ENCODE data around the gene FZD7. TPM values are rescaled to one million over a fixed set of nuclear protein-coding genes. Genes with fewer than 3 reads are reported as not detected.

FZD7 gene
- total RNA-seq, 2 experiments from 2014 or later = 0.58 to 0.62 TPM

GRCh38 chr2:202017940-202018339 is 15.7 kb upstream of the FZD7 start:
- Mint-ChIP-seq H3K4me1 (ENCODE audit: low read depth) (no peaks in the 10 kb centered on the region), H3K4me3 (no peak overlapping the region), H3K36me3 (no peaks in the 10 kb centered on the region), H3K27me3 (peaks cover 3% of the 10 kb centered on the region), H3K9me3 (no peaks in the 10 kb centered on the region), H3K27ac (no peak overlapping the region)
- ChIA-PET POLR2A (no interaction called here), CTCF (interaction anchor here (1.0 to 1.9 kb wide), 2 partner anchors 161 to 163 kb away, joined by 3 to 4 read pairs; no protein-coding TSS in a partner anchor)
- DNase-seq = no peak
- intact Hi-C loops (cut with micrococcal nuclease) = no loop called here

- POLR2A ChIA-PET = no interaction called here
- H3K4me1 Mint-ChIP-seq (ENCODE audit: low read depth) = no peaks in the 10 kb centered on the region
- DNase-seq = no peak
- H3K36me3 Mint-ChIP-seq = no peaks in the 10 kb centered on the region
- CTCF ChIA-PET = no interaction called here
- H3K4me3 Mint-ChIP-seq = no peak overlapping the region
- intact Hi-C loops (cut with micrococcal nuclease) = no loop called here
- no peaks in the 10 kb centered on the region for H3K9me3 Mint-ChIP-seq
- H3K27me3 Mint-ChIP-seq = peaks cover 3% of the 10 kb centered on the region
- H3K27ac Mint-ChIP-seq = no peak overlapping the region
Observed at GRCh38 chr2:202018950-202019349, 14.7 kb upstream of the FZD7 start.

GRCh38 chr2:202019689-202020450 is 13.8 kb upstream of the FZD7 start:
- Mint-ChIP-seq H3K4me3 (no peak overlapping the region), H3K27ac (no peak overlapping the region), H3K4me1 (ENCODE audit: low read depth) (no peaks in the 10 kb centered on the region), H3K27me3 (peaks cover 5% of the 10 kb centered on the region), H3K9me3 (no peaks in the 10 kb centered on the region), H3K36me3 (no peaks in the 10 kb centered on the region)
- DNase-seq = no peak
- CTCF ChIA-PET = no interaction called here
- intact Hi-C loops (cut with micrococcal nuclease) = no loop called here
- POLR2A ChIA-PET = no interaction called here

GRCh38 chr2:202022755-202023154 is 10.9 kb upstream of the FZD7 start:
- H3K4me3 Mint-ChIP-seq = no peak overlapping the region
- POLR2A ChIA-PET = no interaction called here
- no peaks in the 10 kb centered on the region for H3K36me3 Mint-ChIP-seq
- no peak overlapping the region for H3K27ac Mint-ChIP-seq
- H3K9me3 Mint-ChIP-seq = no peaks in the 10 kb centered on the region
- CTCF ChIA-PET = no interaction called here
- intact Hi-C loops (cut with micrococcal nuclease) = no loop called here
- no peak for DNase-seq
- peaks cover 3% of the 10 kb centered on the region for H3K27me3 Mint-ChIP-seq
- no peaks in the 10 kb centered on the region for H3K4me1 Mint-ChIP-seq (ENCODE audit: low read depth)

- H3K36me3 Mint-ChIP-seq = no peaks in the 10 kb centered on the region
- H3K9me3 Mint-ChIP-seq = no peaks in the 10 kb centered on the region
- ChIA-PET POLR2A (no interaction called here), CTCF (no interaction called here)
- peaks cover 3% of the 10 kb centered on the region for H3K27me3 Mint-ChIP-seq
- no peaks in the 10 kb centered on the region for H3K4me1 Mint-ChIP-seq (ENCODE audit: low read depth)
- H3K4me3 Mint-ChIP-seq = no peak overlapping the region
- intact Hi-C loops (cut with micrococcal nuclease) = no loop called here
- H3K27ac Mint-ChIP-seq = no peak overlapping the region
- no peak for DNase-seq
Observed at GRCh38 chr2:202023198-202023903, 10.3 kb upstream of the FZD7 start.

GRCh38 chr2:202023904-202024266 is 9.8 kb upstream of the FZD7 start:
- ChIA-PET CTCF (no interaction called here), POLR2A (no interaction called here)

GRCh38 chr2:202024871-202025270 is 8.8 kb upstream of the FZD7 start:
- ChIA-PET CTCF (no interaction called here), POLR2A (no interaction called here)
- no peaks in the 10 kb centered on the region for H3K9me3 Mint-ChIP-seq
- H3K4me1 Mint-ChIP-seq (ENCODE audit: low read depth) = no peaks in the 10 kb centered on the region
- DNase-seq = no peak
- H3K27ac Mint-ChIP-seq = no peak overlapping the region
- H3K27me3 Mint-ChIP-seq = peaks cover 3% of the 10 kb centered on the region
- no peaks in the 10 kb centered on the region for H3K36me3 Mint-ChIP-seq
- no peak overlapping the region for H3K4me3 Mint-ChIP-seq
- intact Hi-C loops (cut with micrococcal nuclease) = no loop called here

More at GRCh38 chr2:202023904-202024266, 9.8 kb upstream of the FZD7 start:
- no peak overlapping the region for H3K4me3 Mint-ChIP-seq
- no peaks in the 10 kb centered on the region for H3K4me1 Mint-ChIP-seq (ENCODE audit: low read depth)
- no peak overlapping the region for H3K27ac Mint-ChIP-seq
- no peak for DNase-seq
- intact Hi-C loops (cut with micrococcal nuclease) = no loop called here
- peaks cover 3% of the 10 kb centered on the region for H3K27me3 Mint-ChIP-seq
- no peaks in the 10 kb centered on the region for H3K36me3 Mint-ChIP-seq
- no peaks in the 10 kb centered on the region for H3K9me3 Mint-ChIP-seq

- Mint-ChIP-seq H3K4me1 (ENCODE audit: low read depth) (no peaks in the 10 kb centered on the region), H3K4me3 (no peak overlapping the region), H3K27ac (no peak overlapping the region), H3K9me3 (no peaks in the 10 kb centered on the region), H3K27me3 (peaks cover 3% of the 10 kb centered on the region), H3K36me3 (no peaks in the 10 kb centered on the region)
- DNase-seq = no peak
- intact Hi-C loops (cut with micrococcal nuclease) = no loop called here
- CTCF ChIA-PET = no interaction called here
- POLR2A ChIA-PET = no interaction called here
Observed at GRCh38 chr2:202025816-202026215, 7.8 kb upstream of the FZD7 start.

GRCh38 chr2:202026507-202026906 is 7.1 kb upstream of the FZD7 start:
- intact Hi-C loops (cut with micrococcal nuclease) = no loop called here
- Mint-ChIP-seq H3K27me3 (peaks cover 4% of the 10 kb centered on the region), H3K27ac (no peak overlapping the region), H3K4me1 (ENCODE audit: low read depth) (no peaks in the 10 kb centered on the region), H3K9me3 (no peaks in the 10 kb centered on the region), H3K4me3 (no peak overlapping the region), H3K36me3 (no peaks in the 10 kb centered on the region)
- POLR2A ChIA-PET = no interaction called here
- DNase-seq = no peak
- CTCF ChIA-PET = interaction anchor here (0.6 kb wide), 1 partner anchor 552 kb away, joined by 3 read pairs; no protein-coding TSS in a partner anchor

- CTCF ChIA-PET = interaction anchor here (2.1 kb wide), 1 partner anchor 170 kb away, joined by 6 read pairs; no protein-coding TSS in a partner anchor
- H3K36me3 Mint-ChIP-seq = no peaks in the 10 kb centered on the region
- peaks cover 16% of the 10 kb centered on the region for H3K27me3 Mint-ChIP-seq
- no peaks in the 10 kb centered on the region for H3K9me3 Mint-ChIP-seq
- peaks cover 11% of the 10 kb centered on the region for H3K4me1 Mint-ChIP-seq (ENCODE audit: low read depth)
- DNase-seq = no peak
- no peak overlapping the region for H3K4me3 Mint-ChIP-seq
- POLR2A ChIA-PET = no interaction called here
- H3K27ac Mint-ChIP-seq = no peak overlapping the region
- intact Hi-C loops (cut with micrococcal nuclease) = loop anchor here (5.0 kb wide), 1 partner anchor 388 kb away; the partner anchor contains the start of gene TMEM237
Observed at GRCh38 chr2:202030691-202031090, 3.0 kb upstream of the FZD7 start.

- CTCF ChIA-PET = interaction anchor here (1.2 to 2.1 kb wide), 2 partner anchors 11 to 171 kb away, joined by 3 to 6 read pairs; no protein-coding TSS in a partner anchor
- intact Hi-C loops (cut with micrococcal nuclease) = loop anchor here (5.0 kb wide), 1 partner anchor 389 kb away; the partner anchor contains the start of gene TMEM237
- H3K4me3 Mint-ChIP-seq = no peak overlapping the region
- no peak for DNase-seq
- no peaks in the 10 kb centered on the region for H3K36me3 Mint-ChIP-seq
- peaks cover 11% of the 10 kb centered on the region for H3K4me1 Mint-ChIP-seq (ENCODE audit: low read depth)
- H3K9me3 Mint-ChIP-seq = no peaks in the 10 kb centered on the region
- no peak overlapping the region for H3K27ac Mint-ChIP-seq
- H3K27me3 Mint-ChIP-seq = peaks cover 16% of the 10 kb centered on the region
- POLR2A ChIA-PET = interaction anchor here (1.2 kb wide), 1 partner anchor 126 kb away, joined by 3 read pairs; no protein-coding TSS in a partner anchor
Observed at GRCh38 chr2:202031246-202031951, 2.3 kb upstream of the FZD7 start.

- H3K9me3 Mint-ChIP-seq = no peaks in the 10 kb centered on the region
- DNase-seq = peak; percentile 53
- peak overlapping the region; percentile 80 for H3K4me3 Mint-ChIP-seq
- peaks cover 17% of the 10 kb centered on the region for H3K27me3 Mint-ChIP-seq
- CTCF ChIA-PET = no interaction called here
- H3K36me3 Mint-ChIP-seq = no peaks in the 10 kb centered on the region
- POLR2A ChIA-PET = no interaction called here
- intact Hi-C loops (cut with micrococcal nuclease) = loop anchor here (2.0 to 5.0 kb wide), 3 partner anchors 172 to 391 kb away; partner anchors contain the start of genes ALS2 and TMEM237
- H3K4me1 Mint-ChIP-seq (ENCODE audit: low read depth) = peaks cover 11% of the 10 kb centered on the region
- H3K27ac Mint-ChIP-seq = no peak overlapping the region
Observed at GRCh38 chr2:202032846-202033316, 774 bp upstream of the FZD7 start.

Data from activated CD4-positive, alpha-beta memory T cell treated with anti-CD3 and anti-CD28 coated beads for 36 hours (primary cell).